ENCODE results near the gene NADSYN1.
"Not testable (repeated sequence)": the region's sequence is repeated elsewhere in the genome, so short reads cannot be mapped to it uniquely, and the experiment has no call there.

Gene NADSYN1

DNA sequence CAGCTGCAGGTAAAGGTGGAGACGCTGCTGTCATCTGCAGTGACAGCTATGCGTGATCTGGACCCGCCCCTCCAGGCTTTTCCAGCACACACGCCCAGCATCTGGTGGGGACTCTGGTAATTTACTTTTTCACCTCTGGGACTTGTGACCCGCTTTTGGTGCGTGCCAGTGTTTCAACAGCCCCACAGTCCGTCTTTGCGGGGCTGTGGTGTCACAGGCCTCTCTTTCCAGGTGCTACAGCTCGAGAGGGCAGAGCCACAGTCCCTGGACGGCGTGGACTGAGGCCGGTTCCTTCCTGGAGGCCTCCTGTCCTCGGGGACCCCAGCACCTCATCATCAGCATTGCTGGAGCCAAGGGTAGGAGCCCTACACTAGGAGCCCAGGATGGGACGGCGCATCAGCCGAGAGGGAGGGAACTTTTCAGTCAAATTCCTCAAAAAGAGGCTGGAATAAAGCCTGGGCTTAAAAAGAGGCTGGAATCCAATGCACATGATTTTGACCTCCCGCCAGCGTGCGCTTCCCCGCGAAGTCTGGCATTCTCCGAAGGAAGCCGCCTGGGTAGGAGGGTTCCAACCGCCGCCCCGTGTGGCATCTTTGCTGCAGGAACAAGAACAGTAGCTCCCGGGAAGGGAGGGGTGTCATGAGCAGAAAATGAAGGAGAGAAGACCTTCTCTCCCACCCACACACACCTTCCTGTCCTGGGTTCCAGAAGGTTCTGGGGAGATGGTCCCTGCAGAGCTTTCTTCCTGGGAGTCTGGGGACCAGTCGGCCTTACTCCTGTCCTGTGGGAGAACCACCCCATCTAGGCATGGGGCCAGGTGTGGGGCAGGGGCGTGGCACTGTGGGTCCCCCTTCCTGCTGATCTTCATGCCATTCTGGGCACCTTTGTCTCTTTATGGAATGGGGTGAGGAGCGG is 48.3 kb downstream of the NADSYN1 start:
- H3K9me3 Mint-ChIP-seq: no peaks in the 10 kb centered on the region

DNA sequence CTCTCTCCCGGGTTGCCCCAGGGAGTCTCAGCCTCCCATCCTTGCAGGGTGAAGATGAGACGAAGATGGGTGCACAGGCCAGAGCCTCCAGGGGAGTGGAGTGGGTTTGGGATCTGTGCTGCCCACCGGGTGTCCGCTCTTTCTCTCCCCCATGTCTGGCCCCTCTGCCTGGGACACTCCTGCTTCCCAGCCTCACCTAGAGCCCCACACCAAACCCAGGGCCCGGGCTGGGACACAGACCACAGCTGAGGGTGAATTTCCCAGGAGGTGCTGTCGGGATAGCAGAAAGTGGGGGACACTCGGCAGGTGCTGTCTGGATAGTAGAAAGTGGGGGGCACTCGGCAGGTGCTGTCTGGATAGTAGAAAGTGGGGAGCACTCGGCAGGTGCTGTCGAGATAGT is 49.0 kb downstream of the NADSYN1 start:
- ATAC-seq (no peak), DNase-seq (ENCODE audit: low spot score in 2 of 2) (no peak)
- H3K4me3 Mint-ChIP-seq: no peak overlapping the region
- no peak overlapping the region for H3K27ac Mint-ChIP-seq
- peaks cover 5% of the 10 kb centered on the region for H3K9me3 Mint-ChIP-seq
- peaks cover 58% of the 10 kb centered on the region for H3K36me3 Mint-ChIP-seq
- no peaks in the 10 kb centered on the region for H3K4me1 Mint-ChIP-seq

More for the DNA sequence above, 48.3 kb downstream of the NADSYN1 start:
- no peak overlapping the region for H3K4me3 Mint-ChIP-seq
- no peak overlapping the region for H3K27ac Mint-ChIP-seq
- no peaks in the 10 kb centered on the region for H3K4me1 Mint-ChIP-seq
- peaks cover 59% of the 10 kb centered on the region for H3K36me3 Mint-ChIP-seq
- no peak for DNase-seq (ENCODE audit: low spot score in 2 of 2)
- no peak for ATAC-seq

DNA sequence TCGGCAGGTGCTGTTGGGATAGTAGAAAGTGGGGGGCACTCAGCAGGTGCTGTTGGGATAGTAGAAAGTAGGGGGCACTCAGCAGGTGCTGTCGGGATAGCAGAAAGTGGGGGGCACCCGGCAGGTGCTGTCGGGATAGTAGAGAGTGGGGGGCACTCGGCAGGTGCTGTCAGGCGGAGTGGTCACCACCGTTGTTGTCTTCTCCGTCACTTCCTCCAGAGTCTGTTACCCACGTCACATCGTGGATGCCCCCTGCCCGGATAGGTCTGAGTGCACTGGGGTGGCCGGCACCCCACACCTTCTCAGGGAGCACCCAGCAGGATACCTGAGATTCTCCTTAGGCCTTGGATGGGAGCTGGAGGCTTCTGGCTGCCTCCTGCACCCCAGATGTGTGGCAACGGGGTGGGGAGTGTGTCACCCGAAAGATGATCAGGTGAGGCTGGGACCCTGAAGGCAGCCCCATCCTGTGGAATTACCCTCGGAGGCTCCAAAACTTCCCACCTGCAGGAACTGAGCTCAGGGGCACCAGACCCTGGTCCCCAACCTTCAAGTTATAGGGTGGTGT is 50.0 kb downstream of the NADSYN1 start:
- Mint-ChIP-seq H3K9me3 (peaks cover 7% of the 10 kb centered on the region), H3K4me3 (no peak overlapping the region), H3K36me3 (peaks cover 50% of the 10 kb centered on the region), H3K4me1 (no peaks in the 10 kb centered on the region), H3K27ac (no peak overlapping the region)
- DNase-seq (ENCODE audit: low spot score in 2 of 2) (no peak), ATAC-seq (no peak)

DNA sequence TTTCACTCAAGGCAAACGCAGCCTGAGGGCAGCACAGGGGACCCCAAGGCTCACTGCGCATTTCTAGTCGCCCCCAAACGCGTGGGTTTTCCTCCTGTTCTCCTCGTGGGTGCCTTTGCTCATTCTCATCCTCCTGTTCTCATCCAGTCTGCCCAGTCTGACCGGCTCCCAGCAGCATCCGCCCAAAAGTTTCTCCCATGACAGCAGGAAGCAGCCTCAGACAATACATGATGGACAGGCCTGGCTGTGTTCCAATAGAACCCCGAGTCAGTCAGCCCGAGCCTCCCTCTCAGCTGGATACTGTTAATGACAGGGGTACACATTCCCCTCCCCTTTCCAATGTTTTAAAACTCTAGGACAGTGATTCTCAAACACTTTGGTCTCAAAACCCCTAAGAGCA is 51.5 kb downstream of the NADSYN1 start:
- no peaks in the 10 kb centered on the region for H3K4me1 Mint-ChIP-seq
- no peak for DNase-seq (ENCODE audit: low spot score in 2 of 2)
- peak overlapping the region; percentile 29 for H3K27ac Mint-ChIP-seq
- no peak for ATAC-seq
- H3K9me3 Mint-ChIP-seq: peaks cover 14% of the 10 kb centered on the region
- no peak overlapping the region for H3K4me3 Mint-ChIP-seq
- H3K36me3 Mint-ChIP-seq: peaks cover 35% of the 10 kb centered on the region

DNA sequence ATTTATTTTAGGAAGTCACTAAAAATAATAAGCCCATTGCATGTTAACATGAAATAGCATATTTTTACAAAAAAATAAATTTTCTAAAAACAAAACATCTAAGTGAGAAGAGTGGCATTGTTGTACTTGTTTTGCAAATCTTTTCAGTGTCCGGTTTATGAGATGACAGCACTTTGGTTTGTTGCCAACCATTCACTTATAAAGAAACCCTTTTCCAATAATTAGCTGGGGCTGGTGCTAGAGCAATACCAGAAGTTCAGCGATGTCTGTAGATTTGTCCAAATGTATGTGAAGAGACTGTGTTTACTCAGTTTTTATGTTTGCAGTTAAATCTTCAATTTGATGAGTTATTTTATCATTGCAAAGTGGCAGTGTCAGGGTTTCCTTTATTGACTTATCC is 52.0 kb downstream of the NADSYN1 start:
- peaks cover 30% of the 10 kb centered on the region for H3K36me3 Mint-ChIP-seq
- H3K9me3 Mint-ChIP-seq: peaks cover 19% of the 10 kb centered on the region
- H3K4me3 Mint-ChIP-seq: no peak overlapping the region
- ATAC-seq: no peak
- DNase-seq (ENCODE audit: low spot score in 2 of 2): no peak
- H3K27ac Mint-ChIP-seq: peak overlapping the region; percentile 29
- H3K4me1 Mint-ChIP-seq: no peaks in the 10 kb centered on the region

DNA sequence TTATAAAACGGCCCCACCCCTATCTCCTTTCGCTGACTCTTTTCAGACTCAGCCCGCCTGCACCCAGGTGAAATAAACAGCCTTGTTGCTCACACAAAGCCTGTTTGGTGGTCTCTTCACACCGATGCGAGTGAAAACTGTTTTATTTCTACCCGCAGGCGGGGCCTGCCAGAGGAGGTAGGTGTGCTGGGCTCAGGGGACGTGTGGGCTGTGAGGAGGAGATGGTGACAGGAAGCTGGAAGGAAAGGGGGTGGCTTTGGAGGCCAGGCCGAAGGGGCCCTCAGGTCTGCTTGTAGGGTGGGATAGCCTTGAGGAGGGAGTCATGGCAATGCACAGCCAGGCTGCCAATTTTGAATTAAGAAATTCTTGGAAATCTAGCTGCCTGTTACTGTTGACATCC is 52.8 kb downstream of the NADSYN1 start:
- DNase-seq (ENCODE audit: low spot score in 2 of 2) (no peak), ATAC-seq (no peak)
- Mint-ChIP-seq H3K4me3 (no peak overlapping the region), H3K9me3 (peaks cover 19% of the 10 kb centered on the region), H3K36me3 (peaks cover 22% of the 10 kb centered on the region), H3K27ac (no peak overlapping the region), H3K4me1 (no peaks in the 10 kb centered on the region)

DNA sequence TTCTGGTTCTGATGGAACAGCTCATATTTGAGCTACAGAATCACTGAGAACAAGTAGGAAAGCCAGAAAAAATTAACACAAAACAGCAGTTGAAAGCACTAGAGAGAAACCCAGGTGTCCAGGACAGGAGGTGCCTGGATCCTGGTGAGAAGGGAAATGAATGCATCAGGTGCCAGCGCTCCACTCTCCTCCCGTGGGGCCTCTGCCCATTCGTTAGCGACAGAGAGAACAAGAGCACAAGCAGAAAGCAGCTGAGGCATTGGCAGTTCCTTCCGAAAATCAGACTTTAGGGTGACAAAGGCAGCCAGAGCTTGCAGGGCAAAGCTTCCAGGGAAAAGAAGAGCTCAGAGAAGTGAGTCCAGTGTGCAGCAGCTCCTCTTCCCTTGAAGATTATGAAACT is 54.1 kb downstream of the NADSYN1 start:
- Mint-ChIP-seq H3K9me3 (peaks cover 22% of the 10 kb centered on the region), H3K27ac (no peak overlapping the region), H3K4me3 (no peak overlapping the region), H3K4me1 (no peaks in the 10 kb centered on the region), H3K36me3 (peaks cover 15% of the 10 kb centered on the region)
- DNase-seq (ENCODE audit: low spot score in 2 of 2) (no peak), ATAC-seq (no peak)

DNA sequence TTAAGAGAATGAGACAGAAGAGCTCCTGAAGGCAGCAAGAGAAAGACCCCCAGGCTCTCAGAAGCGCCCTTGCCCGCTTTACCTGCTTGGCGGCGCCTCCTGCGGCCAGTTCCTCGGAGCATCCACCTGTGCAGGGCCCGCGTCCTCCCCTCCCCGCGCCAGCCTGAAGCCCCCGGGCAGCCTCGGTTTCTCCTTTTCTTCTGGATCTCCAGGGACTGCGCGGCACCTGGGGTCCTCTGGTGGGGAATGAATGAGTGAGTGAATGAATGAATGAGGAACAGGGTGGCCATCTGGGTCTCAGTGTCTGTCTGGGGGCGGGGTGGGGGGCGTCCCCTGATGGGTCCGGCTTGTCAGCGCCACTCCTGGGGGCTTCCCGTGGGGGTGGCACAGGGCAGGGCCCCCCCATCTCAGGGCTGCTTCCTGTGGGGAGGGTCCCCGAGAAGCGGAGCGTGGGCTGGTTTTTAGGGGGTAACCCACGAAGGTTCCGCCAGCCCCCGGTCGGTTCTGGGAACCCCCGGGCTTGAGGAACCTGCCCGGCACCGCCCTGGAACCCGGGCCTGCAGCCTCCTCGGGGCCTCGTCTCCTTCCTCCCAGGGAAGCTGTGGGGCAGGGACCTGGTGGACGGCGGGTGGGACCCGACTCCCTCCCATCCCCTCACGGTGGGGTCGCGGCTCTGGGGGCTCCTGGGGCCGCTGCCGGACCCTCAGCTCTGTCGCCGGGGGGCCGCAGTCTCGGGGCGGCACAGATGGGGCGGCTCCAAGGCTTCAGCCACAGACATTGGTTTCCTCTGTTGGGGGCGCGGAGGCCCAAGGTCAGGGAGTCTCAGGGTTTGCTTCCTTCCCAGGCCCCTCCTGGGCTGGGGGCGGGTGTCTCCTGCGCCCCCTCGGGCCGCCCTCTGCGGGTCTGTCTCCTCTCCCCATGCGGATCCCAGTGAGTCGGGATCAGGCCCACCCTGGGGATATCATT is 65.8 kb downstream of the NADSYN1 start:
- Mint-ChIP-seq H3K4me1 (no peaks in the 10 kb centered on the region), H3K36me3 (no peaks in the 10 kb centered on the region), H3K4me3 (no peak overlapping the region), H3K27ac (no peak overlapping the region), H3K9me3 (peaks cover 3% of the 10 kb centered on the region)
- ATAC-seq (no peak), DNase-seq (ENCODE audit: low spot score in 2 of 2) (no peak)

DNA sequence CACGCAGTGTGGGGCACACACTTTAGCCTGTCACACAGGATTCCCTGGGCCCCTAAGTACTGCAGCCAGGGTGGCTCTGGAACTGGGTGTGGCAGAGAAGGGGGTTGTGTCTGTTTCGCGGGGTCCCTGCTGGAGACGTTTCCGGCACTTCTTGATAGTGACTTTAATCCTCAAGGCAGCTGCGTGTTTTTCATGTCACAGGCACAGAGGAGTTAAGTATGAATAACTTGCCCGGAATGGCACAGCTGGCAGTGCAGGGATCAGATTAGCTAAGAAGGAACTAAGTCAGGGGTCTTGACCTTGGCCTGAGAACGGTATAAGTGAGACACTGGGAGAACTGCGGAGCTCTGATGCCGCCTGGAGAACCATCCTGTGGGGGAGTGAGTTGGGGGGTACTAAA is 66.5 kb downstream of the NADSYN1 start:
- no peaks in the 10 kb centered on the region for H3K36me3 Mint-ChIP-seq
- H3K27ac Mint-ChIP-seq: no peak overlapping the region

DNA sequence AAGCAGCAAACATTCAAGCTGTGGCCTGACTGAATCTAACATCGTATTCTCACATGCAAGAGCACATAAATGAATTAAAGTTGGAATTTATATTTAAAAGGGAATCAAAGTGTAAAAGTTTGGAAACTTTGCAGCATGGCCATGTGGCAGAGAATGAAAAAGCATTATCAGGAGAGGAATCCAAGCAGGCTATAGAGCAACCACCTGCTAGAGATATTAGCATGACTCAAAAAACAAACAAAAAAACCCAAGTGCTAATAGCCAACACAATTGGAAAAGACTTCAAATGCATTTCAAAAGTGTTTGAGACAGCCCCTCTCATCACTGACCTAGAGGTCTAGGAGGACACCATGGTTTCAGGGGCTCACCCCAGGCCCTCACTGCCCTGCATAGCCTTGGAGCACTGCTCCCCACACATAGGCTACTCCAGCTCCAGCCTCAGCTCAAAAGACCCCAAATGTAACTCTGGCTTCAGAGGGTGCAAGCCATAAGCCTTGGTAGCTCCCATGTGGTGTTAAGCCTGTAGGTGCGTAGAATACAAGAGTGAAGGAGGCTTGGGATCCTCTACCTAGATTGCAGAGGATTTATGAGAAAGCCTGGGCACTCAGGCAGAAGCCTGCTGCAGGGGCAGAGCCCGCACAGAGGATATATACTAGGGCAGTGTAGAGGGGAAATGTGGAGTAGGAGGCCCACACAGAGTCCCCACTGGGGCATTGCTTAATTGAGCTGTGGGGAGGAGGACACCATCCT is 72.4 kb downstream of the NADSYN1 start:
- ATAC-seq (no peak), DNase-seq (ENCODE audit: low spot score in 2 of 2) (no peak)
- Mint-ChIP-seq H3K36me3 (no peaks in the 10 kb centered on the region), H3K27ac (no peak overlapping the region), H3K4me3 (no peak overlapping the region), H3K4me1 (no peaks in the 10 kb centered on the region), H3K9me3 (no peaks in the 10 kb centered on the region)

More for the DNA sequence above, 66.5 kb downstream of the NADSYN1 start:
- H3K4me1 Mint-ChIP-seq: no peaks in the 10 kb centered on the region
- DNase-seq (ENCODE audit: low spot score in 2 of 2) (no peak), ATAC-seq (no peak)
- no peaks in the 10 kb centered on the region for H3K9me3 Mint-ChIP-seq
- H3K4me3 Mint-ChIP-seq: no peak overlapping the region

DNA sequence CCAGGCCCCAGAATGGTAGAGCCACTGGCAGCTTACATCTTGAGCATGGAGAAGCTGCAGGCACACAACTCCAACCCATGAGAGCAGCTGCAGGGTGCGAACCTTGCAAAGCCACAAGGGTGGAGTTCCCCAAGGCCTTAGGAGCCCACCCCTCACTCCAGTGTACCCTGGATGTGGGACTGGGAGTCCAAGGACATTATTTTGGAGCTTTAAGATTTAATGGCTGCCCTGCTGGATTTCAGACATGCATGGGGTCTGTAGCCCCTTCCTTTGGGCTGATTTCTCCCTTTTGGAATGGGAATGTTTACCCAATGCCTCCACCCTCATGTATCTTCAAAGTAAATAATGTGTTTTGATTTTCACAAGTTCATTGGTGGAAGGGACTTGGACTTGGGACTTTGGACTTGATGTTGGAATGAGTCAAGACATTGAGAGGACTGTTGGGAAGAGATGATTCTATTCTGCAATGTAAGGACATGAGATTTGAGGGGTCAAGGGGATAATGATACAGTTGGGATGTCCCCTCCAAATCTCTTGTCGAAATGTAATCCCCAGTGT is 73.0 kb downstream of the NADSYN1 start:
- Mint-ChIP-seq H3K36me3 (no peaks in the 10 kb centered on the region), H3K4me3 (no peak overlapping the region), H3K9me3 (no peaks in the 10 kb centered on the region), H3K27ac (no peak overlapping the region), H3K4me1 (no peaks in the 10 kb centered on the region)
- ATAC-seq: no peak
- DNase-seq (ENCODE audit: low spot score in 2 of 2): no peak

DNA sequence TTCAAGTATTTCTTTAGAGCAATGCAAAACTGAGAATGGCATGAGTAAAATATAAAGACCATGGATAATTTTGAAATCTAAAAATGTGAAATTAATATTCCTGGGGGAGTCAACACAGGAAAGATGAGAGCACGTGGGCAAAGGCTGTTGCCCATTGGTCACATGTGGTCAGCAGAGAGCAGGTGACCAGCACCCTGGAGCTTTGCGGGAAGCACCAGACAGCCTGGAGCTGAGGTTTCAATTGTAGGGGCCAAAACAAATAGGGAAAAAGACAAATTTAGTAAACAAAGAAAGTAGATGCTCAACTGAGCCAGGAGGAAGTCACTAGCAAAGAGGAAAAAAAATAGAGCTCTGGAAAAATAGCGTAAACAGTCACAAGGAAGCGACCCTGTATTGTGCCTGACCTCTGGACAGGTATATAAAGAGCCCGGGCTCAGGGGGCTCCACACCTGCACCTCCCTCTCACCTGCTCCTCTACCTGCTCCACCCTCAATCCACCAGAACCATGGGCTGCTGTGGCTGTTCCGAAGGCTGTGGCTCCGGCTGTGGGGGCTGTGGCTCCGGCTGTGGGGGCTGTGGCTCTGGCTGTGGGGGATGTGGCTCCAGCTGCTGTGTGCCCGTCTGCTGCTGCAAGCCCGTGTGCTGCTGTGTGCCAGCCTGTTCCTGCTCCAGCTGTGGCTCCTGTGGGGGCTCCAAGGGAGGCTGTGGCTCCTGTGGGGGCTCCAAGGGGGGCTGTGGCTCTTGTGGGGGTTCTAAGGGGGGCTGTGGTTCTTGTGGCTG is 74.0 kb downstream of the NADSYN1 start, which contains the start of gene KRTAP5-7:
TSS of gene KRTAP5-7 (plus strand) at position 472 of the 780 bp plus-strand sequence. CDS start at position 506, 34 bp downstream.
- not testable (repeated sequence) for H3K9me3 Mint-ChIP-seq; H3K27ac Mint-ChIP-seq; H3K4me1 Mint-ChIP-seq; H3K36me3 Mint-ChIP-seq; ATAC-seq; DNase-seq (ENCODE audit: low spot score in 2 of 2); H3K4me3 Mint-ChIP-seq

DNA sequence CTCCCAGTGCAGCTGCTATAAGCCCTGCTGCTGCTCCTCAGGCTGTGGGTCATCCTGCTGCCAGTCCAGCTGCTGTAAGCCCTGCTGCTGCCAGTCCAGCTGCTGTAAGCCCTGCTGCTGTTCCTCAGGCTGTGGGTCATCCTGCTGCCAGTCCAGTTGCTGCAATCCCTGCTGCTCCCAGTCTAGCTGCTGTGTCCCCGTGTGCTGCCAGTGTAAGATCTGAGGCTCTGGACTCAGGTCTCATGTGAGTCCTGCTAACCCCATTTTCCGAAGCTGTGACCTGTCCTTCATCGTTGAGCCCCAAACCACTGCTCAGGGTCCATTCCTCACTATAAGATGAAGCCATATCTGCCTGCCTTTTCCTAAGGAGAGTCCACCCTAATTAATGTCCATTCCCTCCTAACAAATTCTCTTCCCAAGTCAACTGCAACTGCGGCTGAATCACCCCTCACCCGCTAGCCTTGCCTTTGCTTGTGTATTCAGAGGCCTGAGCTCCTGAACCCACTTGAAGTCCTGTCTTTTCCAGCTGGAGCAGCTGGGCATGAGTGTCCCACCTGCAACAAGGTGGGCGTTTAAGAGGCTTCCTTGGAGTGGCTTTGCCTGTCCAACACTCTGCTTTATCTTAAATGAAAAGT is 74.7 kb downstream of the NADSYN1 start:
- DNase-seq (ENCODE audit: low spot score in 2 of 2): no peak
- H3K4me3 Mint-ChIP-seq: no peak overlapping the region

More for the DNA sequence above, 74.7 kb downstream of the NADSYN1 start:
- H3K9me3 Mint-ChIP-seq: no peaks in the 10 kb centered on the region
- H3K4me1 Mint-ChIP-seq: no peaks in the 10 kb centered on the region
- no peaks in the 10 kb centered on the region for H3K36me3 Mint-ChIP-seq
- no peak for ATAC-seq
- H3K27ac Mint-ChIP-seq: no peak overlapping the region

All from stimulated activated effector memory CD8-positive, alpha-beta T cell treated with anti-CD3 and anti-CD28 coated beads, Interleukin-12 subunit alpha, Interleukin-12 subunit beta, amount 100 ng/mL, for 72 hours (primary cell).